PC-9 (cell line): ENCODE data around the gene SARNP. TPM values are rescaled to one million over a fixed set of nuclear protein-coding genes. Genes with fewer than 3 reads are reported as not detected.

Source experiments
- BruUV-seq: library from RNA; stranded (reverse); fragments of 400-500 nt; replicated peaks from 2 replicates; lab custom pipeline; 2021; lab: Mats Ljungman, UMichigan
- CTCF ChIA-PET: fragments of 300-600 bp; sonication (Branson Sonifier 250); formaldehyde crosslinking; loops from one replicate; lab custom pipeline; 2022; ENCODE audit warnings: antibody characterized with exemption; lab: Charles Lee
- POLR2A ChIA-PET: fragments of 300-600 bp; sonication (Branson Sonifier 250); formaldehyde crosslinking; loops from one replicate; lab custom pipeline; 2022; ENCODE audit warnings: antibody characterized with exemption; ENCODE audit not compliant: unreplicated experiment; lab: Charles Lee
- DNase-seq, 2 experiments: peaks; one replicate each; pipeline versions ENCODE4 v3.0.0 to v3.0.0-alpha.2; 2015 to 2022; ENCODE audit warnings: mixed read lengths in 1 of 2
- H2AFZ ChIP-seq: fragments of 200-600 bp; sonication (generic); 2 replicates; pipeline ENCODE4 v1.8.1; 2017; ENCODE audit warnings: antibody characterized with exemption
- H3F3A ChIP-seq: fragments of 200-600 bp; sonication (generic); 2 replicates; pipeline ENCODE4 v1.8.1; 2017; ENCODE audit warnings: antibody characterized with exemption, mild to moderate bottlenecking, low read depth; ENCODE audit not compliant: insufficient read depth
- H3K27ac ChIP-seq: fragments of 200-600 bp; sonication (generic); 2 replicates; pipeline ENCODE4 v1.6.1; 2016; ENCODE audit warnings: mixed run types
- H3K27me3 ChIP-seq: fragments of 200-600 bp; sonication (generic); 2 replicates; pipeline ENCODE4 v1.6.1; 2016; ENCODE audit warnings: low read depth, mixed run types; ENCODE audit not compliant: insufficient read depth
- H3K36me3 ChIP-seq: fragments of 200-600 bp; sonication (generic); 2 replicates; pipeline ENCODE4 v1.6.1; 2016; ENCODE audit warnings: low read depth, mixed run types
- H3K4me1 ChIP-seq: fragments of 200-600 bp; sonication (generic); replicated peaks from 2 replicates; pipeline ENCODE4 v1.6.1; 2016; ENCODE audit warnings: mixed run types; ENCODE audit not compliant: insufficient read depth
- H3K4me2 ChIP-seq: fragments of 200-600 bp; sonication (generic); 2 replicates; pipeline ENCODE4 v1.6.1; 2017; ENCODE audit warnings: mixed run types
- H3K4me3 ChIP-seq: fragments of 200-600 bp; sonication (generic); 2 replicates; pipeline ENCODE4 v1.6.1; 2016; ENCODE audit warnings: mixed run types
- H3K79me2 ChIP-seq: fragments of 200-600 bp; sonication (generic); 2 replicates; pipeline ENCODE4 v1.6.1; 2017; ENCODE audit warnings: low read depth, mixed run types
- H3K9me2 ChIP-seq: fragments of 200-600 bp; sonication (generic); 2 replicates; pipeline ENCODE4 v1.8.1; 2017; ENCODE audit warnings: mild to moderate bottlenecking; ENCODE audit not compliant: insufficient read depth
- H3K9me3 ChIP-seq: fragments of 200-600 bp; sonication (generic); 2 replicates; pipeline ENCODE4 v1.8.1; 2016; ENCODE audit warnings: low read depth; ENCODE audit not compliant: insufficient read depth
- H4K20me1 ChIP-seq: fragments of 200-600 bp; sonication (generic); 2 replicates; pipeline ENCODE4 v1.8.1; 2017; ENCODE audit not compliant: insufficient read depth
- EZH2 ChIP-seq: fragments of 200-600 bp; sonication (generic); IDR thresholded peaks from 2 replicates; pipeline ENCODE4 v1.8.0; 2017; ENCODE audit warnings: antibody characterized with exemption, low read depth
- intact Hi-C: fragments of 100-400 bp; cut with micrococcal nuclease; formaldehyde crosslinking; loops from one replicate; pipeline ENCODE4 v1.10.0; 2022; ENCODE audit not compliant: unreplicated experiment
- total RNA-seq: library from RNA; stranded (reverse); gene quantifications from 2 replicates; pipeline ENCODE4 v1.2.3, GENCODE V29; 2021
- TF ChIP-seq, protein P1 (sequence below): fragments of 200-600 bp; sonication (generic); conservative IDR thresholded peaks from 2 replicates; pipeline ENCODE4 v1.6.1; 2017; ENCODE audit warnings: mixed run types, antibody characterized with exemption, mild to moderate bottlenecking, moderate library complexity

The SARNP gene
- total RNA-seq, 1 experiment from 2014 or later: 74.8 TPM

DNA sequence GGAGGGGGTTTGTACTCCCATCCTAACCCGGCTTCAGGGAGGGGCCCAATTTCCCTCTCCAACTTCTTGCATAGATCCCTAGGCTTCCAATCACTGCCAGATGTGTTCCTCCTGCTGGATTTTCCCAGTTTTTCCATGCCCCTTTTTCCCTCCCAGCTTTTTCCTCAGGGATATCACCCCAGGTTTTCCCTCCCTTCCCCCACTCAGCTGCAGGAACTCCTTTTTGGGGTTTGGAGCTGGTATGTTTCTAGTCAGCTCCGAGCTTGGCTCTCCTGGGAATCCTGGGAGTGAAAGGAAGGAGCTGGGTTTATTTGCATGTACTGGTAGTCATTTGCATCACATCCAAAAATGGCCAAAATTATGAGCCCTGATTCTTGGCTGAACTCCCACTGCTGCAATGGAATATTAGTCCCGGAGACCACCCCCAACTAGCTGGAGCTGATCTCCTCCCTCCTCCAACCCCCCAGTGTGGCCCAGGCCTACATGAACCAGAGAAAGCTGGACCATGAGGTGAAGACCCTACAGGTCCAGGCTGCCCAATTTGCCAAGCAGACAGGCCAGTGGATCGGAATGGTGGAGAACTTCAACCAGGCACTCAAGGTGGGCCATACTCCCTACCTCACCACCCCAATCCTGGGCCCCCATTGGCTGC is 98.8 kb downstream of the SARNP start:
- Histone ChIP-seq H3K9me2 (no peaks in the 10 kb centered on the region), H3F3A (peaks cover 47% of the 10 kb centered on the region), H3K27ac (no peak overlapping the region), H3K27me3 (no peaks in the 10 kb centered on the region), H3K4me2 (no peak overlapping the region), H4K20me1 (0 out of 2 replicates have a peak, but pooled peaks cover 4% of the 10 kb centered on the region), H3K9me3 (no peaks in the 10 kb centered on the region), H3K4me1 (peaks cover 50% of the 10 kb centered on the region), H2AFZ (no peak overlapping the region), H3K4me3 (no peak overlapping the region), H3K79me2 (peaks cover 5% of the 10 kb centered on the region; the same call in 1 of the 2 replicates), H3K36me3 (no peaks in the 10 kb centered on the region)
- BruUV-seq: no TSS peak
- TF ChIP-seq, protein P1, sequence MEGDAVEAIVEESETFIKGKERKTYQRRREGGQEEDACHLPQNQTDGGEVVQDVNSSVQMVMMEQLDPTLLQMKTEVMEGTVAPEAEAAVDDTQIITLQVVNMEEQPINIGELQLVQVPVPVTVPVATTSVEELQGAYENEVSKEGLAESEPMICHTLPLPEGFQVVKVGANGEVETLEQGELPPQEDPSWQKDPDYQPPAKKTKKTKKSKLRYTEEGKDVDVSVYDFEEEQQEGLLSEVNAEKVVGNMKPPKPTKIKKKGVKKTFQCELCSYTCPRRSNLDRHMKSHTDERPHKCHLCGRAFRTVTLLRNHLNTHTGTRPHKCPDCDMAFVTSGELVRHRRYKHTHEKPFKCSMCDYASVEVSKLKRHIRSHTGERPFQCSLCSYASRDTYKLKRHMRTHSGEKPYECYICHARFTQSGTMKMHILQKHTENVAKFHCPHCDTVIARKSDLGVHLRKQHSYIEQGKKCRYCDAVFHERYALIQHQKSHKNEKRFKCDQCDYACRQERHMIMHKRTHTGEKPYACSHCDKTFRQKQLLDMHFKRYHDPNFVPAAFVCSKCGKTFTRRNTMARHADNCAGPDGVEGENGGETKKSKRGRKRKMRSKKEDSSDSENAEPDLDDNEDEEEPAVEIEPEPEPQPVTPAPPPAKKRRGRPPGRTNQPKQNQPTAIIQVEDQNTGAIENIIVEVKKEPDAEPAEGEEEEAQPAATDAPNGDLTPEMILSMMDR: no peak
- TF ChIP-seq EZH2: no peak
- DNase-seq: no peak
- intact Hi-C loops: no loop called here
- CTCF ChIA-PET: no interaction called here
- POLR2A ChIA-PET: no interaction called here

DNA sequence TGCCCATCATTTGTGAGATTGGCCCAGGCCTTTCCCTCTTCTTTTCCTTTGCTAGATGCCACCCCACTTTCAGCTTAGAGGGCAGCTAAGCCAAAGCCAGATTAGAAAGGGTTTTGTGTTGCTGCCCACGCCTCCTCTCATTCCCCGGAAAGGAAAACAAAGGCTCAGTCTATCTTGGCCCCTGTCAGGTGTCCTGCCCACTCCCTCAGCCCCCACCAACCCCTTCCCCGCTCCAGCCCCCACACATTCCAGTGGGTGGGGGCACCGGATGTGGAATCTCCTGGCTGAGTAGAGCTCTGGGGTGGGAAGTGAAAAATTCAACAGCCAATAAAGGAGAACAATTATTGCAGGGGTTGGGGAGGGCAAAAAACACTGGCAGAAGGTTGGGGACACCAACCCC is 99.5 kb downstream of the SARNP start:
- TF ChIP-seq, protein P1: no peak
- no peak for TF ChIP-seq EZH2
- Histone ChIP-seq H3K27ac (no peak overlapping the region), H3K4me1 (peaks cover 46% of the 10 kb centered on the region)

DNA sequence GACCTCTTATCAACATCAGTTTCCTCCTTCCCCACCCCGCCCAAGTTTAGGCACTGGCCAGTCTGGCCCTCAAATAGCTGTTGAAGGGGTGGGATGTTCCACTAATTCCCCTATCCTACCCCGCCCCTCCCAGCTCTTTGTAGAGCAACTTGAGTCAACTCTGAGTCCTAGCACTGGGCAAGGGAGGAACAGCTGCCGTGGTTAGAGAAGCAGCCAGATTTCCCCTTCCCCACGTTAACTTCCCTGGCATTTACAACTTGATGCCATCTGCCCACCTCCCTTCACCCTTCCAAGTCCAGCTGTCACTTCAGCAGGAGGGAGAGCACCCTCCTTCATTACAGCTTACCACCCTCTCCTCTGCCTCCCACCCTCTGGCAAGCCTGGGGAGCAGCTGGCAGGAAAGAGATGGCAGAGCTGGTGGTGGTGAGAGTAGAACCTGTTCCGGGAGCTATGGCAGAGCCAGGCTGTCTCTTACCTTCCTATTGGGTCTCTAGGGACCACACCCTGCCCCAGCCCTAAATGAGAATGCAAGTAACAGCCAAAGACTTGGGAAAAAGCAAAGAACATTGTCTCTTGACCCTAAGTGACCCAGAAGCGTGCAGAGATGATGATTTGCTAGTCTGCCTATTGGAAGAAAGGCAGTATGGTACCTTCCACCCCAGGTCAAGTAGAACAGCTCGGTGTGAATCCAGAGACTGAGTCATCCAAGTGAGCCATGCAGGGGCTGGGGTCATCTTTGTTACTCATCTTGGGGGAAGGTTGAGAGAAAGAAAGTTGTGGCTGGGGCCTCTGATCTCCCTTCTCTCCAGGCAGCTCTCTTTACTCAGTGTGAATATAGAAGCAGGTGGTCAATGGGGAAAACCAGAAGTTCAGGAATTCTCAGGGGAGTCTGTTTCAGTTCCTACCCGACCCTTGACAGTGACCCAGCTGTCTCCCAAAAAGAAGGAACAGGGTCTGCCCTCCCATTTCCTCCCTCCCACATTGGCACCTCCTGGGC is 100.2 kb downstream of the SARNP start:
- Histone ChIP-seq H3K9me3 (no peaks in the 10 kb centered on the region), H3K4me3 (peak overlapping the region; percentile 100), H3K27me3 (peaks cover 3% of the 10 kb centered on the region; the same call in 1 of the 2 replicates), H3K4me1 (peaks cover 46% of the 10 kb centered on the region), H3F3A (peaks cover 37% of the 10 kb centered on the region), H3K4me2 (peak overlapping the region; percentile 89), H2AFZ (no peak overlapping the region; the same call in 1 of the 2 replicates), H3K36me3 (no peaks in the 10 kb centered on the region), H3K9me2 (no peaks in the 10 kb centered on the region), H4K20me1 (0 out of 2 replicates have a peak, but pooled peaks cover 4% of the 10 kb centered on the region), H3K79me2 (peaks cover 5% of the 10 kb centered on the region; the same call in 1 of the 2 replicates), H3K27ac (no peak overlapping the region)
- TF ChIP-seq, protein P1: no peak
- no peak for TF ChIP-seq EZH2
- POLR2A ChIA-PET: no interaction called here
- BruUV-seq: no TSS peak
- CTCF ChIA-PET: no interaction called here
- intact Hi-C loops: no loop called here
- DNase-seq: no peak

More for the DNA sequence above, 99.5 kb downstream of the SARNP start:
- intact Hi-C loops: no loop called here
- Histone ChIP-seq H3K9me2 (no peaks in the 10 kb centered on the region), H3K27me3 (no peaks in the 10 kb centered on the region), H4K20me1 (0 out of 2 replicates have a peak, but pooled peaks cover 4% of the 10 kb centered on the region), H3F3A (peaks cover 44% of the 10 kb centered on the region), H3K4me2 (no peak overlapping the region), H2AFZ (no peak overlapping the region), H3K79me2 (peaks cover 5% of the 10 kb centered on the region; the same call in 1 of the 2 replicates), H3K4me3 (no peak overlapping the region), H3K9me3 (no peaks in the 10 kb centered on the region), H3K36me3 (no peaks in the 10 kb centered on the region)
- BruUV-seq: no TSS peak
- ChIA-PET POLR2A (no interaction called here), CTCF (no interaction called here)
- DNase-seq: no peak
